ENCODE results near the gene FREM2.

- TF ChIP-seq POLR2AphosphoS5 (IDR thresholded peaks at IDR 0.05; ENCODE audit: low read depth, low read length) (no peak), TAF1 (IDR thresholded peaks at IDR 0.05; ENCODE audit: borderline replicate concordance, insufficient read depth, low read length) (no peak), REST (IDR thresholded peaks at IDR 0.05; ENCODE audit: insufficient read depth in 1 of 2, low read depth in 2 of 2, low read length in 2 of 2) (no peak), FOXP2 (optimal IDR thresholded peaks at IDR 0.05; ENCODE audit: borderline replicate concordance, extremely low read depth, extremely low read length, insufficient read depth) (no peak), SIN3A (IDR thresholded peaks at IDR 0.05; ENCODE audit: borderline replicate concordance, insufficient read depth, low read length) (no peak)
Observed at GRCh38 chr13:38879786-38880185, 192.9 kb downstream of the FREM2 start.
